AML-193 (cell line): Measurements from ENCODE around the gene CLIC3.

Experiments
- DNase-seq, 2 experiments: peaks; one replicate each; lab custom pipeline; 2025; lab: John Stamatoyannopoulos, UW

CLIC3 gene

GRCh38 chr9:136951541-136952320 lies 44.6 kb downstream of the CLIC3 start, which contains the start of gene LCN12:
Gene LCN12, plus strand, starts transcription at chr9:136952273. Its CDS starts 55 bp downstream, at chr9:136952328.
- DNase-seq, result no peak

DNA sequence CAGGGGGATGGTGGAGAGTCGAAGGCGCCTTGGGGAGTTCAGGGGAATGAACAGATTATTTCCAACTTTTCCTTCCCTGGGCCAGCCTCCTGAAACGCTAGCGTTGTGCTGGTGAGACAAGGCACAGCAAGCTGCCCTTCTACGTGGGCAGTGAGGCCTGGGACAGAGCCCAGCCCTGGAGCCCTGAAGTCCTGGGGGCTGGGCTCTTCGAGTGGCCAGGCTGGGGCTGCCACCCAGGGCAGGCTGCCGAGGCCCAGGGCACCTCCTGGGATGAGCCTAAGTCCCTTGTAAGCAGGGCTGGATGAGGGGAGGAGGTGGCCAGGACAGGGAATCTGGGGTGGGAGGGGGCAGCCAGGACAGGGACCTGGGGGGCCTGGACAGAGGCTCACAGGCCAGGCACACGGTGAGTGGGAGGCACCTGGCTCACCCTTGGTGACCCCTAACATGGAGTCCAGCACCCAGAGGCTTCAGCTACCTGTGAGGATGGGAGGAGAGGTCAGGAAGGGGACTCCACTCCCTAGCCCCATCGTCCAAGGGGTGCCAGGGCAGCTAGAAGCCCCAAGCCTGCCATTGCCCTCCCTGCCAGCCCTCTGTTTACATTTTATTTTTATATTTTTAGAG lies 45.6 kb downstream of the CLIC3 start:
- DNase-seq, result no peak

- peak; percentile 70 to 76 for DNase-seq
Observed at GRCh38 chr9:136949817-136950655, 46.3 kb downstream of the CLIC3 start.

- DNase-seq, result no peak
Observed at GRCh38 chr9:136949239-136949816, 47.0 kb downstream of the CLIC3 start.

DNA sequence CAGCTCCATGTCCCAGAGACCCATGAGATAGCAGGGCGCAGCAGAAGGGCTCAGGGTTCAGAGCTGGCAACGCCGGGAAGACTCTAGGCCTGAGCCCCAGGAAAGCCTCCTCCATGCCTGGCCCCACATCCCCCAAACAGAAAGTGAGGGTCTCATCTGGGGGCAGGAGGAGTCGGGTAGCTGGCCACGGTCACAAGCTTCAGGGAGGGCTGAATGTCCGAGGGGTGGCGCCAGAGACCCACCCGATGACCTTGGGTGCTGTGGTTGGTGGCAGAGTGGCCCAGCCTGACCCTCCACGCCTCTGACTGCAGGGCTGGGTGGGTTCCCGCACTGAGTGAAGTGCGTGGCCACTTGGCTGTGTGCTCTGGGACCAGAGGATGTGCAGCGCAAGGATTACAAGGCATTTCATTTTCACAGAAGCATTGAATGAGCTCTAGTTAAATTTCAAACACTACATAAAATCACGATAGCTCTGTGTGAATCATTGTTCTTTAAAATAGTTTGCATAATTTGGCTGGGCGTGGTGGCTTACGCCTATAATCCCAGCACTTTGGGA lies 48.3 kb downstream of the CLIC3 start:
- DNase-seq, result peak; percentile 32 to 35

- no peak for DNase-seq
Observed at GRCh38 chr9:136947028-136947891, 49.1 kb downstream of the CLIC3 start.

GRCh38 chr9:136946228-136947027 lies 49.9 kb downstream of the CLIC3 start:
- no peak for DNase-seq

DNA sequence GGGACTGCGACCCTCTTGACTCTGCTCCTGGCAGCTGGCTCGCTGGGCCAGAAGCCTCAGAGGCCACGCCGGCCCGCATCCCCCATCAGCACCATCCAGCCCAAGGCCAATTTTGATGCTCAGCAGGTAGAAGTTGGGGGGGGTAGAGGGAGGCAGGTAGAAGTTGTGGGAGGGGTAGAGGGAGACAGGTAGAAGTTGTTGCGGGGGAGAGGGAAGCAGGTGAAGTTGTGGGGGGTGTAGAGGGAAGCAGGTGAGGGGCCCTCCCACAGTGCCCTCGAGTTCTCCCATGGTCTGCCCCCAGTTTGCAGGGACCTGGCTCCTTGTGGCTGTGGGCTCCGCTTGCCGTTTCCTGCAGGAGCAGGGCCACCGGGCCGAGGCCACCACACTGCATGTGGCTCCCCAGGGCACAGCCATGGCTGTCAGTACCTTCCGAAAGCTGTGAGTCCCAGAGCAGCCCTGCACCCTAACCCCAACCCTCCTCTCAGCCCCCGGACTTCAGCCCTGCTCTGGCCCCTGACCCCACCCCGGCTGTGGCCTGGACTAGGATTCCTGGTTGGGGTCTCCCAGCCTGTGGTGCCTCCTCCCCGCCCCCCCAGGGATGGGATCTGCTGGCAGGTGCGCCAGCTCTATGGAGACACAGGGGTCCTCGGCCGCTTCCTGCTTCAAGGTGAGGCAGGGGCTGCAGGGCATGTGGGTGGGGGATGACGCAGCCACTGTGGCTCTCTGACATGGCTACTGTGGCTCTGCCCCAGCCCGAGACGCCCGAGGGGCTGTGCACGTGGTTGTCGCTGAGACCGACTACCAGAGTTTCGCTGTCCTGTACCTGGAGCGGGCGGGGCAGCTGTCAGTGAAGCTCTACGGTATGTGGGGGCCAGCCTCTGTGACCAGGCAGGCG lies 50.8 kb downstream of the CLIC3 start:
- DNase-seq, result no peak
